ENCODE data around the gene SYNE4. TPM values are rescaled to one million over a fixed set of nuclear protein-coding genes. Genes with fewer than 3 reads are reported as not detected.

The SYNE4 gene
- total and polyA plus RNA-seq, 2 donors (not counting 1 experiment from before 2014, with no cell fraction given), result 0.12 to 0.17 TPM

GRCh38 chr19:36013280-36014011, 4.8 kb upstream of the SYNE4 start:
- Histone ChIP-seq H3K36me3 (ENCODE audit: control insufficient read depth, insufficient read depth, low read length) (peaks cover 14% of the 10 kb centered on the region), H3K4me3 (replicated peaks in 1 of 4; ENCODE audit: control extremely low read depth in 1 of 4, insufficient read depth in 1 of 4, low read depth in 3 of 4, low read length in 4 of 4) (peak overlapping the region; percentile 85 to 97 (median 87)), H3K4me2 (ENCODE audit: extremely low read depth, insufficient read depth, low read length) (peak overlapping the region; percentile 96), H3K27me3 (ENCODE audit: control insufficient read depth, insufficient read depth, low read length) (no peaks in the 10 kb centered on the region), H3K9me3 (ENCODE audit: control insufficient read depth, insufficient read depth, low read depth, low read length) (no peaks in the 10 kb centered on the region), H3K4me1 (ENCODE audit: control insufficient read depth, extremely low read depth, insufficient read depth, low read length) (peaks cover 12% of the 10 kb centered on the region), H3K27ac (ENCODE audit: insufficient read depth, low read length) (peak overlapping the region; percentile 78), H3K9ac (ENCODE audit: insufficient read depth, low read length) (peak overlapping the region; percentile 78), H2AFZ (ENCODE audit: low read length) (peak overlapping the region; percentile 86), H4K20me1 (ENCODE audit: control insufficient read depth, extremely low read depth, insufficient read depth, low read length) (no peaks in the 10 kb centered on the region), H3K79me2 (ENCODE audit: control insufficient read depth, insufficient read depth, low read length) (peaks cover 4% of the 10 kb centered on the region)
- no peak for DNase-seq (ENCODE audit: low read depth in 2 of 2)
- TF ChIP-seq CTCF (conservative IDR thresholded peaks at IDR 0.05 in 1 of 2, IDR thresholded peaks at IDR 0.05 in 1 of 2; ENCODE audit: low read depth in 1 of 2, low read length in 2 of 2), result no peak

GRCh38 chr19:36010402-36010801, 1.8 kb upstream of the SYNE4 start:
- Histone ChIP-seq H3K9me3 (ENCODE audit: control insufficient read depth, insufficient read depth, low read depth, low read length) (no peaks in the 10 kb centered on the region), H4K20me1 (ENCODE audit: control insufficient read depth, extremely low read depth, insufficient read depth, low read length) (no peaks in the 10 kb centered on the region), H3K4me1 (ENCODE audit: control insufficient read depth, extremely low read depth, insufficient read depth, low read length) (peaks cover 12% of the 10 kb centered on the region), H3K9ac (ENCODE audit: insufficient read depth, low read length) (no peak overlapping the region), H3K4me2 (ENCODE audit: extremely low read depth, insufficient read depth, low read length) (no peak overlapping the region), H3K36me3 (ENCODE audit: control insufficient read depth, insufficient read depth, low read length) (no peaks in the 10 kb centered on the region), H3K4me3 (replicated peaks in 1 of 4; ENCODE audit: control extremely low read depth in 1 of 4, insufficient read depth in 1 of 4, low read depth in 3 of 4, low read length in 4 of 4) (no peak overlapping the region), H3K79me2 (ENCODE audit: control insufficient read depth, insufficient read depth, low read length) (peaks cover 4% of the 10 kb centered on the region), H3K27me3 (ENCODE audit: control insufficient read depth, insufficient read depth, low read length) (no peaks in the 10 kb centered on the region), H2AFZ (ENCODE audit: low read length) (no peak overlapping the region), H3K27ac (ENCODE audit: insufficient read depth, low read length) (no peak overlapping the region)
- no peak for TF ChIP-seq EZH2 (IDR thresholded peaks at IDR 0.05; ENCODE audit: low read length, missing control alignments)
- TF ChIP-seq CTCF (conservative IDR thresholded peaks at IDR 0.05 in 1 of 2, IDR thresholded peaks at IDR 0.05 in 1 of 2; ENCODE audit: low read depth in 1 of 2, low read length in 2 of 2), result no peak
- no peak for DNase-seq (ENCODE audit: low read depth in 2 of 2)

GRCh38 chr19:36009633-36010379, 1.2 kb upstream of the SYNE4 start:
- Histone ChIP-seq H3K9ac (ENCODE audit: insufficient read depth, low read length) (no peak overlapping the region), H3K27me3 (ENCODE audit: control insufficient read depth, insufficient read depth, low read length) (no peaks in the 10 kb centered on the region), H3K36me3 (ENCODE audit: control insufficient read depth, insufficient read depth, low read length) (no peaks in the 10 kb centered on the region), H3K4me2 (ENCODE audit: extremely low read depth, insufficient read depth, low read length) (peak overlapping the region; percentile 59), H3K79me2 (ENCODE audit: control insufficient read depth, insufficient read depth, low read length) (peaks cover 4% of the 10 kb centered on the region), H3K27ac (ENCODE audit: insufficient read depth, low read length) (no peak overlapping the region), H3K4me3 (replicated peaks in 1 of 4; ENCODE audit: control extremely low read depth in 1 of 4, insufficient read depth in 1 of 4, low read depth in 3 of 4, low read length in 4 of 4) (peak overlapping the region; percentile 15 to 51 (median 18)), H4K20me1 (ENCODE audit: control insufficient read depth, extremely low read depth, insufficient read depth, low read length) (no peaks in the 10 kb centered on the region), H3K9me3 (ENCODE audit: control insufficient read depth, insufficient read depth, low read depth, low read length) (no peaks in the 10 kb centered on the region), H2AFZ (ENCODE audit: low read length) (peak overlapping the region; percentile 39), H3K4me1 (ENCODE audit: control insufficient read depth, extremely low read depth, insufficient read depth, low read length) (peaks cover 11% of the 10 kb centered on the region)
- DNase-seq (ENCODE audit: low read depth in 2 of 2), result no peak
- TF ChIP-seq EZH2 (IDR thresholded peaks at IDR 0.05; ENCODE audit: low read length, missing control alignments) (no peak), CTCF (conservative IDR thresholded peaks at IDR 0.05 in 1 of 2, IDR thresholded peaks at IDR 0.05 in 1 of 2; ENCODE audit: low read depth in 1 of 2, low read length in 2 of 2) (no peak)

Measured in fibroblast of lung (primary cell).